GM10847 (cell line): ENCODE measurements around the gene JAKMIP1.

Source experiments
- POLR2A ChIP-seq: IDR thresholded peaks from 2 replicates; pipeline ENCODE4 v1.6.1; 2011; ENCODE audit not compliant: insufficient read length; ENCODE audit errors: extremely low read depth

The JAKMIP1 gene

DNA sequence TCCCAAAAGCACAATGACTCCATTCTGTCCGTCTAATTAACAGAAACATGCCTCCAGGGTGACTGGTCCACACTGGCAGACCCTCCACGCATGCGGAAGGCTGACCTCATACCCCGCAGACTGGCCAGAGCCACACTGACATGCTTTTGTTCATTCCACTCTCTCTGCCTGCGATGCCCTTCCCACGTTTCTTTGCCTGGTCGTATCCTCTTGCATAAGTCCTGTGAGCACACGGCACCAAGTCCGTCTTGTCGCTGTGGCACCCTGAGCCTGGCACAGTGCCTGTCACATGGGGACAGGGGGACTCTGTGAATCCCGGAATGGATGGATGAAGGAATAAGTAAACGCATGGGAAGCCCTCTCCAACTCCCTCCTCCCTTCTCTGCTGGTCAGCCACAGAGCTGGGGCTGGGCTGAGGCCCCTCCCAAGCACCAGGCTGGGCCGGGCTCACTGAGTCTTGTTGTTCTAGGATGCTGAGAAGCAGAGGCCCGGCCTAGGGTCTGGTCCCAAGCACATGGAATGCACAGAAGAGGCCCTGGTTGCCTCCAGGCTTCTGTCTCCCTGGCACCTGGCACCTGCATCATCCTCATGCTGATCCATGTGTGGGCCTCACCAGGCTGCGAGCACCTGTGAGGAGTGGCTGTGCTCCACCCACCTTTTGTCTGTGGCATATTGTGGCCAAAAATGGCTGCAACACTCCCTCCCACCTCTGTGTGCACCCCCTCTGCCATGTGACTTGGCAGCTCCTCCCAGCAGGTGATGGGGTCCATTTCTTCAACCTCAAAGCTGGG is 143.2 kb downstream of the JAKMIP1 start:
- no peak for TF ChIP-seq POLR2A

DNA sequence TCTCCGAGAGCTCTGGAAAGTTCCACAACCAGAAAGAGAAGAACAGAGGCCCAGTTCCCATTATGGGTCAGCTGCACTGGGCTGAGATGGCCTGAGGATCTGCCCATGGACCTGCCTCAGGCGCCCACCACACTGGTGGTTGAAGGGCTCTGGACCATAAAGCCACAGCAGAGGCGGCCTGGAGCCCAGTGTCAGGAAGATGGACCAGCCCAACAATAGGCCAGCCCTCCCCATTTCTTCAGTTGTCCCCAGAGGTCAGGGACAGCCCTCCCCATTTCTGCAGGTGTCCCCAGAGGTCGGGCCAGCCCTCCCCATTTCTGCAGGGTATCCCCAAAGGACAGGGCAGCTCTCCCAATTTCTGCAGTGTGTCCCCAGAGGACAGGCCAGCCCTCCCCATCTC is 144.9 kb downstream of the JAKMIP1 start:
- no peak for TF ChIP-seq POLR2A

DNA sequence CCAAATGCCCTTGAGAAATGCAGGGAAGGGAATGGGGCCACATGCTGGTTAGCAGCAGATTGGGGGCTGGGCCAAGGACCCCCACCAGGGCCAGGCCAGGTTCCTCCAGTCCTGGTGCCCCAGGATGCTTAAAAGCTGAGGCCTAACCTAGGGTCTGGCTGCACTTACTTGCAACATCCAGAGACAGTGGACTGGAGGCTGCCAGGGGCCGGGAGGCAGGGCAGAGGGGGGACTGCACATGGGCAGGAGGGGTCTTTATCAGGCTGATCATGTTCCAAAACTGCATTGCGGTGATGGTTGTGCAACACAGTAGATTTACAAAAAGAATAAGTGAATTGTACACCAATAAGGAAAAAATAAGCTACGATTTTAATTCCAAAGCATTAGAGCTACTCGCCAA is 145.3 kb downstream of the JAKMIP1 start:
- no peak for TF ChIP-seq POLR2A

DNA sequence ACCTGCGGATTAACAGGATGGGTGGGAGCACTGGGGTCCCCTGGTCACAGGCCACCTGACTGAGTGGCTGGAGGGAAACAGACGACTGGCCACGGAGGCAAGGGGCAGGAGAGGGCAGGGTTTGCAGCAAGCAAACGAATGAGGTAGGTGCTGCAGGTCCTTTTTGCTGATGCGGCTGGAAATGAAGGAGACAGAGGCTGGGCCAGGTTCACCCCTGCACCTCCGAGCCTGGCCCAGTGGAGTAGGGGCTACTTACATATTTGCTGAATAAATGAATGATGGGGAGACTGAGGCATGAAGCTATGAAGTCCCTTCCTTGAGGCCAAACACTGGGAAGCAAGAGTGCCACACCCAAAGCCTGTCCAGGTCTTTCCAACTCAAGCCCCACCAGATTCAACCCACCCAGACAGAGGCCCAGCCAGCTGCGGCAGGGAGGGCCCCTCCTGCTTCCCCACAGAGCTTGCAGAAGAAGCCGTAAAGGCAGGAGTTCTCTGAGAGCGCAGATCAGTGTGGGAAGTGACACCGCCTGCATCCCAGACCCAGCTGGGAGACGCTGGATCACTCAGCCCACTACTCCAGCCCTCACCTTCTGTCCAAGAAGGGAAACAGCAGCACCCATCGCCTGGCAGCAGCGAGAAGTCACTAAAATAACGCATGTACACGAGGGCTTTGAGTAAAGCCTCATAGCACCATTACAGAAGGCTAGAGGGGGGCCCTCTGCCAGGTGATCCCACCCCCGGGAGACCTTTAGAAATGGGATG is 146.0 kb downstream of the JAKMIP1 start:
- no peak for TF ChIP-seq POLR2A

DNA sequence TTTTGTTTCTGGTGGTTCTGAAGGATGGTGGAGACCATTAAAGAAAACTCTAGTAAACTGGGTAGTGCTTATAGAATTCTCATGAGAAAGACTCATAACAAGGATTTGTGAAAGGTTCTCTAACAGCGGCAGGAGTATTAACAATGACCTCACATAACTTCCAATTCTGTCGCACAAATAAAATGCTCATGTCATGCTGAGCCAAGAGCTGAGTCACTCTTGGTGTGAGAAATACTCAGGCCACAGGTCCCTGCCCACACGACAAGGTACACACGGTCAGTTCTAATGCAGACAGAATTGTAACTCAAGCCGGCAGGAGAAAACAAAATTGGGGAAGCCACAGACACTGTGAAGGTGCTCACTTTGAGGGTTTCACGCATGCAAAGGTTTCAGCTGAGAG is 147.7 kb downstream of the JAKMIP1 start:
- no peak for TF ChIP-seq POLR2A

DNA sequence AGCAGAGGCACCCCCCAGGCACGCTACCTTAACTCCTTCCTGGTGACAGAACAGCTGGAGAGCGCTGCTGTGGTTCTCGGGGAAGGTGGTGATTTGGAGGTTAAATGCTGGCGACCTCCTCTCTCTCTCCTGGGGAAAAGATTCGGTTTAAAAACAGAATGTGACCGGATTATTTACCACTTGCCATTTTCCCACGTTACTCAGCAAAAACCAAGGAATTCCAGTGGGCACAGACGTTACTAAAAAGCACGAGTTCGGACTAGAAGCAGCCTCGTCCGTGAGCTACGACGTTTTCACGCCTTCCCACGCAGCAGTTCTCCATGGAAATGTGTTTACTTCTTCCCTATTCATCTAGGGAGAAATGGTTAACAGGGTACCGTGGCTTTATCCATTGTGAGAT is 149.8 kb downstream of the JAKMIP1 start:
- no peak for TF ChIP-seq POLR2A

DNA sequence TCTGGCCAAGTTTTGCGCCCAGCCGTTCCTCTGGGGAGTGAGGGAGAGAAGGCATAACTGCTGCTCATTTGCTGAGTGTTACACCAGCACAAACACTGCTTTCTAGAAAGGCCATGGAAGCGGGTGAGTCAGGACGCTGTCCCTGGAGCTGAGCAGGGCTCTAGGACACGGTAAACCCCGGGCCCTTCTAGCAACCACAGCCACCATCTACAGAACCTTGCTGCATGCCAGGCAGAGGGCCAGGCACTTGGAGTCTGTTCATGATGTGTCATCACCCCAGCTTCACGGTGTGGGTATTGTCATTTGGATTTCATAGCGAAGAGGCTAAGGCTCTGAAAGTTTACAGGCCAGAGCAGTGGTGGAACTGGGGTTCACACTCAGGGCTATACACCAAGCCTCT is 150.4 kb downstream of the JAKMIP1 start:
- TF ChIP-seq POLR2A, result no peak

DNA sequence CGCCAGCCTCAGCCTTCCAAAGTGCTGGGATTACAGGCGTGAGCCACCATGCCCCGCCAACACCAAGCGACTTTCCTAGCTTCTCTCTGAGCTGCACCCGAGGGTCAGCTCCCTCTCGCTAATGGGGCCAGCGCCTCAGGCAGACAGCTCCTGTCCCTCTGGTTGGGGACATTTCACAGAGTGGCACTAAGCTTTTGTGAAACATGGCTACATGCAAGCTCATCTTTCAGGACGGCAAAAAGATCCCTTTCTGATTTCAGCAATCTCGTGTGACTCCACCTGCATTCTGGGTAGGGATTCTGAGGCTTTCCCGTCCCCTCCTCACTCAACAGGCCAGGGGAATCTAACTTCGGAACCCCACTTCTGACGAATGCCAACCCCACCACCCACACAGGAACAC is 151.1 kb downstream of the JAKMIP1 start:
- TF ChIP-seq POLR2A, result no peak

DNA sequence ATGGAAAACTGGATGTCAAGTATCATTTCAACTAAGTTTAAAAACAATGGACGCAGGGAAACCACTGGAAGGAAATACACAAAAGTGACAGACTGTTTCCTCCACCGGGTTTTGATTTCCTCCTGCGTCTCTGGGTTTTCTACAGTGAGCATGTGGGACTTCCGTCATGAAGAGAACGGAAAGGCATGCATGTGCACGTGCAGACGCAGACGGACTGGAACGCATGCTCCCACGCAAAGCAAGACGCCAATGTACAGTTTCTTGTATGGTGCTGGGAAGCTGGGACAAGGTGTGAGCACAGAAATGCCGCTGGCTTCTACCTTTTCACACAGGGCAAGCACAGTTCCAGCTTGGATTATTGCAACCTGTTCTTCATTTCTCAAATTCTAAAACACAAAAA is 151.8 kb downstream of the JAKMIP1 start:
- TF ChIP-seq POLR2A, result no peak

DNA sequence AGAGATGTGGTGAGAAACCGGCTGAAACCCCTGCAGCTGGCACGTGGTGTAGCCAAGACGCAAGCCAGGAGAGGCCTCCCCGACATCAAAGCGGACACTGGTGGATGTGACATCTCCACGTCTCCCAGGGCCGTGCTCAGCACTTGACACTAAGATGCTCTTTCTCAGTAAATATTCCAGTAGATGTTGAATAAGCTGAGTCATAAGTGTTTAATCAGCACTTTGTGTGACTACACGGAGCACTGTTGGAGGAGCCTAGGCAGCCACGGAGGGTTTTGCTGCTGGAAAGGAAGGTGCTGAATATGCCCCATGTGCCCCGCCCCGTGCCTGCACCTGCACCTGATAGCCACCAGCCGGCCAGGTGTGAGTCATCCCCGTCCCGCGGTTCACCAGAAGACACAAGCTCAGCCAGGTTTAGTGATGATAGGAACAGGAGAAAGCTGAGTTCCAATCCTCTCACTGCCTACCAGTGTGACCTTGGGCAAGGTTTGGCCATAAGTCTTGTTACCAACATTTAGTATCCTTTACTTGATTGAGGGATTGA is 153.1 kb downstream of the JAKMIP1 start:
- TF ChIP-seq POLR2A, result no peak

DNA sequence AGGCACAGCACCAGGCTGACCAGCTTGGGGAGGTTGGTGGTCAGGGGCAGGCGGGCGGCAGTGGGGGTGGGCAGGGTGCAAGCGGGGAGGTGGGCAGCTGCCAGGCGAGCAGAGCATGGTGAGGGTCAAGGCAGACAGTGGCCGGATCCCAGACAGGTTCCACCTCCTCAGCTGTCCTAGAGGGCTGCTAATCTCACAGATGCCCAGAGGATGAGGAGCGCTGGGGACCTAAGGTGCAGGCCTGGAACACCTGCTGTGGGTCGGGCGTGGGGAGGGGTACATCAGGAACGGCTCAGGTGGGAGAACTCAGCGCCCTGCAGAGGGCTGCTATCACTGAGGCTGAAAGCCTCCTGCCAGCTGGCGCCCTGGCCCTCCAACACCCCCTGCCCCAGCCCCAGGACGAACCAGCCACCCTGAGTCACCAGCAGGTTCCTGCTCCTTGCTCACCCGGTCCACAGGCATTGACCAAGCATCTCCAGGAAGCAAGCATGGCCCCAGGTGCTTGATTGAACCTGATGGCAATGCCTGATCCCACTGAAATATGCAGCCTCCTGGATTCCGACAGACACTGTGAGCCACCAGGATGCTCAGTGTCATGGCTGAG is 153.7 kb downstream of the JAKMIP1 start:
- no peak for TF ChIP-seq POLR2A

DNA sequence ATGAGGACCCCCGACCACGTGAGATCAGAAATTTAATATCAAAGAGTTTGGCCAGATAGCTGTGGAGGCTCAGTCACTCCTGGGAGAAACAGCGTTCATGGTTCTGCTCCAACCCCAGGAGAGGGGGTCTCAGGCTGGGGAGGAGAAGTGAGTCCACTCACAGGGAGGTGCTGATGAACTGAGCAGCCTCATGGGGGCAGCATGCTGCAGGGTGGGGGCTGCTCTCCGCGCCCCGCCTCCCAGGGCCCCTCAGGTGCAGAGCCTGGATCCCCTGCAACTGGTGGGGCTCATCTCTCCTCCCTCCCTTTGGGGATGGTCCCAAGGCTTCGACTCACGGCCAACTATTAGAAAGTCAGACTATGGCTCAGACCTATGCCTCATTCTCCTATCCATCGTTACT is 155.5 kb downstream of the JAKMIP1 start:
- TF ChIP-seq POLR2A, result no peak

DNA sequence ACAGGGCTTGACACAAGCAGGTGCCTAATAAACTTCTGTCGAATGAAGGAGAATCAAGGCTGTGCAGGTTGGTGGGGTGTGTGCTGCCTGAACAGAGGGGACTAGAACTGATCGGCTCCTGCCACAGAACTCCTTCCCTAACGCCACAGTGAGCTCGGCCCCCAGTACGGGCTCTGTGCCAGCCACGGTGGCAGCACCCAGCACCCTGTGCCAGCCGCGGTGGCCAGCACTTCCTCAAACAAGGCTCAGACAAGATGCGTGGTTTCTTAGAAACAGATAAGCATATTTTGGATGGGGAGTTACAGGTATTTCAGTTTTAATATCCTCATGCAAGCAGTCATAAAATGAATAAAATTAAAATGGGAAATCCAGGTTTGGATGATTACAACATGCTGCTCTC is 156.1 kb downstream of the JAKMIP1 start:
- TF ChIP-seq POLR2A, result no peak

DNA sequence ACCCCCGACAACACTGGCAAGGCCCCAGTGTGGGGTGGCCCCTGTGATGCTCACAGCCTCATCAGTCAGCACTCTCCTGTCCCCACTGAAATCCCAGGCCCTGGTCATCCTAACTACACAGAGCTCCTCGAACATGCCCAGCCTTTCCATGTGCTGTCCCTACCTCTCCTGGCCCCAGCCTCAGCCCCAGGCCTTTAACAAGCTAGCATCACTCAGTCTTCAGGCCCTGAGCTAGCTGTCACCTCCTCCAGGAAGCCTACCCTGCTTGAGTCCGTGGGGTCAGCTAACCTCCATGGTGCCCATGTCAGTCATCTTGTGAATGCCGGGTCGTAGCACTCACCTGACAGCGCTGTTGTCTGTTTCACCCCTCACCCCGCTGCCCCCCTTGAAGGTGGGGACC is 156.5 kb downstream of the JAKMIP1 start:
- TF ChIP-seq POLR2A, result no peak

DNA sequence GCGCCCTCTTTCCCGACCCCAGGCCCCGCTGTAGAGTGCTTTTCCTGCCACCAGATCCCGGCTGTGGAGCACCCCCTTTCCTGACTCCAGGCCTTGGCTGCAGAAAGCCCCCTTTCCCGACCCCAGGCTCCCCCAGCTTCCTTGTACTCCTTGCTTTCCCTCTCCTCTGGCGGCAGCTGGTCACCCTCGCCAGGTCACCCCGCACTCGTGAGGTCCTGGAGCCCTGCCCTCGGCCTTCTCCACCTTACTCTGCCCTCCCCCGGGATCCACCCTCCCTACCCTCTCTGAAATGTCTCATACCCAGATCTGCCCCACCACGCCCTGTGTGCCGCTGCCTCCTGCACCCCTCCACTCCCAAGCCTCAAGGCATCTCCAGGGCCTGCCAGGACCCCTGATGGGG is 157.2 kb downstream of the JAKMIP1 start:
- no peak for TF ChIP-seq POLR2A
